IMR-90 (cell line): ENCODE measurements around the gene SLC38A9. TPM values are rescaled to one million over a fixed set of nuclear protein-coding genes. Genes with fewer than 3 reads are reported as not detected.

ENCODE experiments used
- ATAC-seq: fragments of 200-7000 bp; cut with Tn5 transposase; 2 replicates; pipeline ENCODE4 v1.9.1; 2020; ENCODE audit warnings: low read depth, mild to moderate bottlenecking, moderate library complexity
- BruUV-seq: library from RNA; stranded (reverse); fragments of 400-500 nt; replicated peaks from 2 replicates; lab custom pipeline; 2021; lab: Mats Ljungman, UMichigan
- CTCF ChIA-PET: fragments of 300-600 bp; formaldehyde crosslinking; extraction: SDS; loops from one replicate; lab custom pipeline; 2021; ENCODE audit warnings: antibody characterized with exemption; lab: Yijun Ruan, JAX
- POLR2A ChIA-PET: fragments of 300-600 bp; sonication (Branson Sonifier 250); formaldehyde crosslinking; loops from one replicate; lab custom pipeline; 2022; ENCODE audit warnings: antibody characterized with exemption; ENCODE audit not compliant: unreplicated experiment; lab: Charles Lee
- DNase-seq: peaks from one replicate; pipeline ENCODE4 v3.0.0; 2013
- H2AFZ ChIP-seq: replicated peaks from 2 replicates; pipeline ENCODE3; 2013; ENCODE audit warnings: low read length, mild to moderate bottlenecking; ENCODE audit not compliant: poor library complexity
- H2AK5ac ChIP-seq: 2 replicates; pipeline ENCODE4 v1.6.1; 2013; ENCODE audit warnings: low read depth, low read length, inconsistent platforms
- H2AK9ac ChIP-seq: replicated peaks from 2 replicates; pipeline ENCODE3; 2013; ENCODE audit warnings: mild to moderate bottlenecking, low read depth, low read length, moderate library complexity; ENCODE audit not compliant: poor library complexity
- H2BK120ac ChIP-seq: 2 replicates; pipeline ENCODE4 v1.6.1; 2013; ENCODE audit warnings: low read depth, low read length, inconsistent platforms
- H2BK15ac ChIP-seq: 3 replicates; pipeline ENCODE4 v1.6.1; 2013; ENCODE audit warnings: low read depth, low read length, inconsistent platforms
- H2BK20ac ChIP-seq: 2 replicates; pipeline ENCODE4 v1.6.1; 2013; ENCODE audit warnings: low read depth, mild to moderate bottlenecking, inconsistent platforms, low read length, moderate library complexity
- H2BK5ac ChIP-seq: 2 replicates; pipeline ENCODE4 v1.6.1; 2013; ENCODE audit warnings: mild to moderate bottlenecking, low read depth, low read length, inconsistent platforms; ENCODE audit not compliant: poor library complexity, severe bottlenecking
- H3K14ac ChIP-seq: replicated peaks from 2 replicates; pipeline ENCODE4 v1.6.1; 2013; ENCODE audit warnings: low read depth, low read length, inconsistent platforms
- H3K18ac ChIP-seq: 2 replicates; pipeline ENCODE4 v1.6.1; 2013; ENCODE audit warnings: low read depth, low read length, control low read depth
- H3K23ac ChIP-seq: 2 replicates; pipeline ENCODE4 v1.6.1; 2013; ENCODE audit warnings: low read depth, low read length, inconsistent platforms
- H3K27ac ChIP-seq: 2 replicates; pipeline ENCODE4 v1.5.1; 2013; ENCODE audit warnings: mild to moderate bottlenecking, control low read depth, low read length; ENCODE audit not compliant: insufficient read depth
- H3K27me3 ChIP-seq: 2 replicates; pipeline ENCODE4 v1.6.1; 2013; ENCODE audit warnings: low read length; ENCODE audit not compliant: control insufficient read depth, insufficient read depth
- H3K36me3 ChIP-seq: 2 replicates; pipeline ENCODE4 v1.6.1; 2013; ENCODE audit warnings: low read length, mixed read lengths; ENCODE audit not compliant: control insufficient read depth, insufficient read depth
- H3K4ac ChIP-seq: 2 replicates; pipeline ENCODE4 v1.6.1; 2013; ENCODE audit warnings: low read depth, low read length, inconsistent platforms
- H3K4me1 ChIP-seq: 2 replicates; pipeline ENCODE4 v1.6.1; 2013; ENCODE audit warnings: low read length, mixed read lengths; ENCODE audit not compliant: control insufficient read depth, insufficient read depth
- H3K4me2 ChIP-seq: 2 replicates; pipeline ENCODE4 v1.6.1; 2013; ENCODE audit warnings: low read depth, mild to moderate bottlenecking, control low read depth, low read length, moderate library complexity
- H3K4me3 ChIP-seq: 2 replicates; pipeline ENCODE4 v1.5.1; 2013; ENCODE audit warnings: low read depth, mild to moderate bottlenecking, control low read depth, low read length, moderate library complexity; ENCODE audit not compliant: insufficient read depth
- H3K56ac ChIP-seq: 2 replicates; pipeline ENCODE4 v1.6.1; 2013; ENCODE audit warnings: low read length, inconsistent platforms; ENCODE audit not compliant: insufficient read depth; ENCODE audit errors: extremely low read depth
- H3K79me1 ChIP-seq, 2 experiments: 2 replicates each; pipeline ENCODE4 v1.6.1; 2013; ENCODE audit warnings: low read length in 2 of 2, inconsistent platforms in 1 of 2, low read depth in 1 of 2
- H3K9ac ChIP-seq: 2 replicates; pipeline ENCODE4 v1.6.1; 2013; ENCODE audit warnings: low read depth, low read length, control low read depth
- H3K9me1 ChIP-seq: 2 replicates; pipeline ENCODE4 v1.6.1; 2013; ENCODE audit warnings: low read length, inconsistent platforms; ENCODE audit not compliant: insufficient read depth
- H3K9me3 ChIP-seq: 2 replicates; pipeline ENCODE4 v1.6.1; 2013; ENCODE audit warnings: low read length; ENCODE audit not compliant: control insufficient read depth, insufficient read depth
- H4K20me1 ChIP-seq: 2 replicates; pipeline ENCODE4 v1.6.1; 2013; ENCODE audit warnings: low read length, inconsistent platforms; ENCODE audit not compliant: insufficient read depth
- H4K5ac ChIP-seq: 2 replicates; pipeline ENCODE4 v1.6.1; 2013; ENCODE audit warnings: mild to moderate bottlenecking, low read depth, low read length, control low read depth
- H4K8ac ChIP-seq, 2 experiments: 2 replicates each; pipeline ENCODE4 v1.6.1; 2013; ENCODE audit warnings: low read depth in 2 of 2, low read length in 2 of 2, control low read depth in 1 of 2, inconsistent platforms in 1 of 2
- H4K91ac ChIP-seq: 2 replicates; pipeline ENCODE4 v1.6.1; 2013; ENCODE audit warnings: low read depth, low read length, inconsistent platforms; ENCODE audit not compliant: insufficient read depth
- BHLHE40 ChIP-seq: fragments of 150-350 bp; IDR thresholded peaks from 2 replicates; pipeline ENCODE4 v1.6.1; 2016; ENCODE audit warnings: mild to moderate bottlenecking, low read depth, low read length
- CEBPB ChIP-seq: IDR thresholded peaks from 2 replicates; pipeline ENCODE4 v1.6.1; 2012; ENCODE audit warnings: low read depth, low read length, improper control_type of control experiment
- CHD1 ChIP-seq: IDR thresholded peaks from 2 replicates; pipeline ENCODE4 v1.6.1; 2012; ENCODE audit warnings: low read depth, low read length, improper control_type of control experiment
- FOS ChIP-seq: fragments of 150-350 bp; IDR thresholded peaks from 2 replicates; pipeline ENCODE4 v1.6.1; 2016; ENCODE audit warnings: low read depth, low read length
- MAFK ChIP-seq: IDR thresholded peaks from 2 replicates; pipeline ENCODE4 v1.6.1; 2012; ENCODE audit warnings: low read depth, low read length, improper control_type of control experiment
- MAZ ChIP-seq: IDR thresholded peaks from 2 replicates; pipeline ENCODE4 v1.6.1; 2012; ENCODE audit warnings: low read depth, mild to moderate bottlenecking, low read length, improper control_type of control experiment, moderate library complexity, borderline replicate concordance
- MXI1 ChIP-seq: IDR thresholded peaks from 2 replicates; pipeline ENCODE4 v1.6.1; 2012; ENCODE audit warnings: low read depth, mild to moderate bottlenecking, low read length, moderate library complexity, borderline replicate concordance
- NFE2L2 ChIP-seq: fragments of 150-350 bp; IDR thresholded peaks from 2 replicates; pipeline ENCODE4 v1.6.1; 2016; ENCODE audit warnings: low read depth, mild to moderate bottlenecking, low read length
- POLR2A ChIP-seq: IDR thresholded peaks from 2 replicates; pipeline ENCODE4 v1.6.1; 2012; ENCODE audit warnings: mild to moderate bottlenecking, low read depth, low read length
- RAD21 ChIP-seq: IDR thresholded peaks from 2 replicates; pipeline ENCODE4 v1.6.1; 2012; ENCODE audit warnings: low read length, improper control_type of control experiment
- RCOR1 ChIP-seq: IDR thresholded peaks from 2 replicates; pipeline ENCODE4 v1.6.1; 2012; ENCODE audit warnings: mild to moderate bottlenecking, low read length, improper control_type of control experiment; ENCODE audit not compliant: insufficient replicate concordance
- RFX5 ChIP-seq: IDR thresholded peaks from 2 replicates; pipeline ENCODE4 v1.8.0; 2012; ENCODE audit warnings: low read depth, mild to moderate bottlenecking, low read length, moderate library complexity
- SMC3 ChIP-seq: fragments of 150-350 bp; IDR thresholded peaks from 2 replicates; pipeline ENCODE4 v1.6.1; 2016; ENCODE audit warnings: low read depth, mild to moderate bottlenecking, antibody characterized with exemption, low read length, moderate library complexity
- WGBS, 2 experiments: methylation state at CpG; one replicate each; pipeline versions ENCODE4 v1.1.5 to v1.1.7; 2013; ENCODE audit warnings: missing lambda C conversion rate in 2 of 2; ENCODE audit not compliant: insufficient read length in 1 of 2; ENCODE audit errors: extremely low coverage in 2 of 2; 5-methylcytosine and 5-hydroxymethylcytosine counted together
- dilution Hi-C: fragments of 300-500 bp; cut with HindIII; formaldehyde crosslinking; loops from one replicate; pipeline ENCODE4 v1.14.3; 2018; ENCODE audit warnings: low sequenced_read_pairs; ENCODE audit not compliant: unreplicated experiment
- in situ Hi-C: fragments of 300-500 bp; cut with MboI; formaldehyde crosslinking; loops from 3 replicates; pipeline ENCODE4 v1.14.3; 2019; ENCODE audit warnings: low sequenced_read_pairs, inconsistent platforms, mixed read lengths
- intact Hi-C: fragments of 100-400 bp; cut with micrococcal nuclease; formaldehyde crosslinking; loops from 2 replicates; pipeline ENCODE4 v1.10.0; 2022
- polyA plus RNA-seq, 3 experiments: library from polyadenylated mRNA; depleted of rRNA; stranded (reverse); fragments of >200 nt; gene quantifications; 2 replicates each; pipeline ENCODE4 v1.2.3, GENCODE V29; 2012; ENCODE audit warnings: low replicate concordance in 1 of 3
- total RNA-seq: library from RNA; depleted of rRNA; stranded (reverse); fragments of >200 nt; gene quantifications from 2 replicates; pipeline ENCODE4 v1.2.3, GENCODE V29; 2012
- TF ChIP-seq, protein P1 (sequence below): fragments of 150-350 bp; IDR thresholded peaks from 2 replicates; pipeline ENCODE4 v1.6.1; 2016; ENCODE audit warnings: low read depth, mild to moderate bottlenecking, low read length, moderate library complexity, borderline replicate concordance
- TF ChIP-seq, protein P2 (sequence below): fragments of 150-350 bp; IDR thresholded peaks from 2 replicates; pipeline ENCODE4 v1.6.1; 2017; ENCODE audit warnings: mild to moderate bottlenecking, antibody characterized with exemption, low read length, low read depth
- TF ChIP-seq, protein P3 (sequence below): conservative IDR thresholded peaks from 2 replicates; pipeline ENCODE4 v1.5.1; 2012; ENCODE audit warnings: mild to moderate bottlenecking, low read depth, low read length, improper control_type of control experiment

The SLC38A9 gene
- total and polyA plus RNA-seq, 2 of the 4 experiments (the other 2 are of a cell fraction) = 10.5 to 24.2 TPM

DNA sequence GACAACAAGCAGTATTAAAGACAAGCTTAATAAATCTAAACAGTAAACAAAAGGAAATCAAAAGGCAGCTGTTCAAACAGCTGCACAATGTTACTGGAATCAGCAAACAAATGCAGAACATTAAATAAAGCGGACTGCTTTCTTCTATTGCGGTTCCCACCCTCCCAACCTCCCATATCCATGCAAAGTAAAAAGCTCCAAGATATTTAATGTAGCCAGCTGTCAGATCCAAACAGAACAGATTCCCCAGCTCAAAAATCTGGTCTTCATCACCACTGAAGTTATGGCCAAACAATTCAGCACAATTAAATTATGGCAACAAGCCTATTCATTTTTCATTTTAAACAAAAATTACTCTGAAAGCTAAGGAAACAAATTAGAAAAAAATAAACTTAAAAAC is 75.9 kb downstream of the SLC38A9 start:
- Histone ChIP-seq H2BK20ac (no peak overlapping the region), H3K56ac (no peak overlapping the region), H3K4me3 (no peak overlapping the region), H3K9ac (no peak overlapping the region), H4K91ac (no peak overlapping the region; the same call in 1 of the 2 replicates), H4K8ac (no peak overlapping the region), H3K4me1 (peaks cover 6% of the 10 kb centered on the region), H4K5ac (no peak overlapping the region), H3K23ac (0 out of 2 replicates have a peak overlapping the region, but pooled peaks have one; percentile 16), H2BK5ac (no peak overlapping the region), H3K27ac (no peak overlapping the region), H3K9me1 (peaks cover 3% of the 10 kb centered on the region), H3K14ac (no peak overlapping the region), H3K4ac (no peak overlapping the region), H3K4me2 (no peak overlapping the region), H3K79me1 (peaks cover 0 to 3% of the 10 kb centered on the region in 2 experiments; a peak in 1 of 4 replicates), H4K20me1 (no peaks in the 10 kb centered on the region), H2AK5ac (no peak overlapping the region), H3K36me3 (no peaks in the 10 kb centered on the region), H3K27me3 (no peaks in the 10 kb centered on the region), H2BK120ac (no peak overlapping the region), H2AK9ac (no peak overlapping the region), H2BK15ac (no peak overlapping the region), H3K18ac (no peak overlapping the region), H3K9me3 (no peaks in the 10 kb centered on the region), H2AFZ (no peak overlapping the region)
- WGBS, 2 experiments = no CpG with 5 or more reads among the region's 2 CpGs
- no TSS peak for BruUV-seq
- ChIA-PET POLR2A (no interaction called here), CTCF (interaction anchor here (0.8 kb wide), 1 partner anchor 13 kb away, joined by 3 read pairs; no protein-coding TSS in a partner anchor)
- ATAC-seq (no peak), DNase-seq (no peak)
- in situ Hi-C loops (no loop called here), intact Hi-C loops (no loop called here), dilution Hi-C loops (no loop called here)
- TF ChIP-seq BHLHE40 = no peak
- TF ChIP-seq FOS = no peak
- no peak for TF ChIP-seq RFX5
- no peak for TF ChIP-seq RAD21
- TF ChIP-seq, protein P1, sequence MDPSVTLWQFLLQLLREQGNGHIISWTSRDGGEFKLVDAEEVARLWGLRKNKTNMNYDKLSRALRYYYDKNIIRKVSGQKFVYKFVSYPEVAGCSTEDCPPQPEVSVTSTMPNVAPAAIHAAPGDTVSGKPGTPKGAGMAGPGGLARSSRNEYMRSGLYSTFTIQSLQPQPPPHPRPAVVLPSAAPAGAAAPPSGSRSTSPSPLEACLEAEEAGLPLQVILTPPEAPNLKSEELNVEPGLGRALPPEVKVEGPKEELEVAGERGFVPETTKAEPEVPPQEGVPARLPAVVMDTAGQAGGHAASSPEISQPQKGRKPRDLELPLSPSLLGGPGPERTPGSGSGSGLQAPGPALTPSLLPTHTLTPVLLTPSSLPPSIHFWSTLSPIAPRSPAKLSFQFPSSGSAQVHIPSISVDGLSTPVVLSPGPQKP = no peak
- no peak for TF ChIP-seq RCOR1
- no peak for TF ChIP-seq MAFK
- TF ChIP-seq, protein P2, sequence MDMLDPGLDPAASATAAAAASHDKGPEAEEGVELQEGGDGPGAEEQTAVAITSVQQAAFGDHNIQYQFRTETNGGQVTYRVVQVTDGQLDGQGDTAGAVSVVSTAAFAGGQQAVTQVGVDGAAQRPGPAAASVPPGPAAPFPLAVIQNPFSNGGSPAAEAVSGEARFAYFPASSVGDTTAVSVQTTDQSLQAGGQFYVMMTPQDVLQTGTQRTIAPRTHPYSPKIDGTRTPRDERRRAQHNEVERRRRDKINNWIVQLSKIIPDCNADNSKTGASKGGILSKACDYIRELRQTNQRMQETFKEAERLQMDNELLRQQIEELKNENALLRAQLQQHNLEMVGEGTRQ = no peak
- TF ChIP-seq CEBPB = no peak
- TF ChIP-seq SMC3 = no peak
- no peak for TF ChIP-seq MXI1
- TF ChIP-seq MAZ = no peak
- no peak for TF ChIP-seq POLR2A
- TF ChIP-seq, protein P3, sequence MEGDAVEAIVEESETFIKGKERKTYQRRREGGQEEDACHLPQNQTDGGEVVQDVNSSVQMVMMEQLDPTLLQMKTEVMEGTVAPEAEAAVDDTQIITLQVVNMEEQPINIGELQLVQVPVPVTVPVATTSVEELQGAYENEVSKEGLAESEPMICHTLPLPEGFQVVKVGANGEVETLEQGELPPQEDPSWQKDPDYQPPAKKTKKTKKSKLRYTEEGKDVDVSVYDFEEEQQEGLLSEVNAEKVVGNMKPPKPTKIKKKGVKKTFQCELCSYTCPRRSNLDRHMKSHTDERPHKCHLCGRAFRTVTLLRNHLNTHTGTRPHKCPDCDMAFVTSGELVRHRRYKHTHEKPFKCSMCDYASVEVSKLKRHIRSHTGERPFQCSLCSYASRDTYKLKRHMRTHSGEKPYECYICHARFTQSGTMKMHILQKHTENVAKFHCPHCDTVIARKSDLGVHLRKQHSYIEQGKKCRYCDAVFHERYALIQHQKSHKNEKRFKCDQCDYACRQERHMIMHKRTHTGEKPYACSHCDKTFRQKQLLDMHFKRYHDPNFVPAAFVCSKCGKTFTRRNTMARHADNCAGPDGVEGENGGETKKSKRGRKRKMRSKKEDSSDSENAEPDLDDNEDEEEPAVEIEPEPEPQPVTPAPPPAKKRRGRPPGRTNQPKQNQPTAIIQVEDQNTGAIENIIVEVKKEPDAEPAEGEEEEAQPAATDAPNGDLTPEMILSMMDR = no peak
- TF ChIP-seq NFE2L2 = no peak
- no peak for TF ChIP-seq CHD1
